GM23338 (cell line): ENCODE results near the gene GRAMD4.

Experiments used
- CREB1 ChIP-seq: fragments of 250-450 bp; sonication (Bioruptor Pico); IDR thresholded peaks from 2 replicates; pipeline ENCODE4 v1.5.0; 2020; ENCODE audit warnings: low read depth, mild to moderate bottlenecking, moderate library complexity
- EZH2 ChIP-seq: fragments of 200-600 bp; sonication (generic); IDR thresholded peaks from one replicate; pipeline ENCODE4 v1.8.0; 2017; ENCODE audit warnings: antibody characterized with exemption, mild to moderate bottlenecking, low read depth; ENCODE audit not compliant: unreplicated experiment
- EZH2phosphoT487 ChIP-seq: fragments of 200-600 bp; sonication (generic); IDR thresholded peaks from one replicate; pipeline ENCODE4 v1.8.1; 2018; ENCODE audit warnings: antibody characterized with exemption; ENCODE audit not compliant: unreplicated experiment
- JUNB ChIP-seq: IDR thresholded peaks from one replicate; pipeline ENCODE4 v1.6.1; 2016; ENCODE audit warnings: antibody characterized with exemption; ENCODE audit not compliant: unreplicated experiment
- POLR2AphosphoS5 ChIP-seq: IDR thresholded peaks from 2 replicates; pipeline ENCODE4 v1.6.1; 2016; ENCODE audit warnings: antibody characterized with exemption, low read depth
- ZNF114 ChIP-seq: fragments of 250-450 bp; sonication (Bioruptor Pico); IDR thresholded peaks from 2 replicates; pipeline ENCODE4 v1.5.0; 2020; ENCODE audit warnings: mild to moderate bottlenecking, moderate library complexity
- ZNF331 ChIP-seq: fragments of 250-450 bp; sonication (Bioruptor Pico); IDR thresholded peaks from 2 replicates; pipeline ENCODE4 v1.5.0; 2020; ENCODE audit warnings: low read depth, mild to moderate bottlenecking, moderate library complexity
- TF ChIP-seq, protein P1 (sequence below), 2 experiments: fragments of 200-600 bp in 1 of 2; sonication (generic) in 1 of 2; conservative IDR thresholded peaks; 2 replicates each; pipeline versions ENCODE4 v1.5.1 to v1.6.1; 2016 to 2017; ENCODE audit warnings: antibody characterized with exemption in 2 of 2, low read depth in 2 of 2, mild to moderate bottlenecking in 2 of 2, moderate library complexity in 1 of 2
- TF ChIP-seq, protein P2 (sequence below): IDR thresholded peaks from one replicate; pipeline ENCODE4 v1.6.1; 2018; ENCODE audit warnings: antibody characterized with exemption; ENCODE audit not compliant: unreplicated experiment

DNA sequence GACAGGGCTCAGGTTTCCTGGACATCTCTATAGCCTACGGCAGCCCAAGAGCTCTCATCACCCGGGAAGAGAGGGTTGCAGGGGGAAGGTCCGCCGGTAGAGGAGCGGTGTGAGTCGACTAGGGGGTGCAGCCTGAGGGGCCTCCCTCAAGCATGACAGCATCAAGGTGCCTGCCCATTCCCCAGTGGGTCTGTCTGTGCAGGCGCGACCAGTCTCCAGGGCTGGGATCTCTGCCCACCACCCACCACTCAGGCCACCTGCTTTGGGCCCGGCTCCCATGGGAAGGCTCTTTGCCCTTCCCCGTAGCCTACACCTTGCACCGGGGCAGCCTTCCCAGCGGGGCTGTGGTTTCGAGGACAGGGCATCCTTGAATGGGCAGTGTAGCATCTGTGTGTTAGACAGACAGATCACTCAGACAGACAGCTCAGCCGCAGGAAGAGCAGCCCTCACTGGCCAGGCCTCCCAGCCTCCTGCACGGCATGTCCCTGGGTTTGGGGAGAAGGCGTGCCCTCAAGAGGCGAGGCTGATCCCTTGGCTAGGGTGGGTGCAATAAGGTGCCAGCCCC lies 88.7 kb downstream of the GRAMD4 start:
- TF ChIP-seq, protein P1, sequence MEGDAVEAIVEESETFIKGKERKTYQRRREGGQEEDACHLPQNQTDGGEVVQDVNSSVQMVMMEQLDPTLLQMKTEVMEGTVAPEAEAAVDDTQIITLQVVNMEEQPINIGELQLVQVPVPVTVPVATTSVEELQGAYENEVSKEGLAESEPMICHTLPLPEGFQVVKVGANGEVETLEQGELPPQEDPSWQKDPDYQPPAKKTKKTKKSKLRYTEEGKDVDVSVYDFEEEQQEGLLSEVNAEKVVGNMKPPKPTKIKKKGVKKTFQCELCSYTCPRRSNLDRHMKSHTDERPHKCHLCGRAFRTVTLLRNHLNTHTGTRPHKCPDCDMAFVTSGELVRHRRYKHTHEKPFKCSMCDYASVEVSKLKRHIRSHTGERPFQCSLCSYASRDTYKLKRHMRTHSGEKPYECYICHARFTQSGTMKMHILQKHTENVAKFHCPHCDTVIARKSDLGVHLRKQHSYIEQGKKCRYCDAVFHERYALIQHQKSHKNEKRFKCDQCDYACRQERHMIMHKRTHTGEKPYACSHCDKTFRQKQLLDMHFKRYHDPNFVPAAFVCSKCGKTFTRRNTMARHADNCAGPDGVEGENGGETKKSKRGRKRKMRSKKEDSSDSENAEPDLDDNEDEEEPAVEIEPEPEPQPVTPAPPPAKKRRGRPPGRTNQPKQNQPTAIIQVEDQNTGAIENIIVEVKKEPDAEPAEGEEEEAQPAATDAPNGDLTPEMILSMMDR (conservative IDR thresholded peaks at IDR 0.05; ENCODE audit: low read depth in 2 of 2), result no peak
- TF ChIP-seq EZH2 (no peak), POLR2AphosphoS5 (no peak), EZH2phosphoT487 (no peak), CREB1 (CRISPR knock-in tag) (no peak), ZNF331 (CRISPR knock-in tag) (no peak), ZNF114 (CRISPR knock-in tag) (no peak), JUNB (no peak)
- TF ChIP-seq, protein P2, sequence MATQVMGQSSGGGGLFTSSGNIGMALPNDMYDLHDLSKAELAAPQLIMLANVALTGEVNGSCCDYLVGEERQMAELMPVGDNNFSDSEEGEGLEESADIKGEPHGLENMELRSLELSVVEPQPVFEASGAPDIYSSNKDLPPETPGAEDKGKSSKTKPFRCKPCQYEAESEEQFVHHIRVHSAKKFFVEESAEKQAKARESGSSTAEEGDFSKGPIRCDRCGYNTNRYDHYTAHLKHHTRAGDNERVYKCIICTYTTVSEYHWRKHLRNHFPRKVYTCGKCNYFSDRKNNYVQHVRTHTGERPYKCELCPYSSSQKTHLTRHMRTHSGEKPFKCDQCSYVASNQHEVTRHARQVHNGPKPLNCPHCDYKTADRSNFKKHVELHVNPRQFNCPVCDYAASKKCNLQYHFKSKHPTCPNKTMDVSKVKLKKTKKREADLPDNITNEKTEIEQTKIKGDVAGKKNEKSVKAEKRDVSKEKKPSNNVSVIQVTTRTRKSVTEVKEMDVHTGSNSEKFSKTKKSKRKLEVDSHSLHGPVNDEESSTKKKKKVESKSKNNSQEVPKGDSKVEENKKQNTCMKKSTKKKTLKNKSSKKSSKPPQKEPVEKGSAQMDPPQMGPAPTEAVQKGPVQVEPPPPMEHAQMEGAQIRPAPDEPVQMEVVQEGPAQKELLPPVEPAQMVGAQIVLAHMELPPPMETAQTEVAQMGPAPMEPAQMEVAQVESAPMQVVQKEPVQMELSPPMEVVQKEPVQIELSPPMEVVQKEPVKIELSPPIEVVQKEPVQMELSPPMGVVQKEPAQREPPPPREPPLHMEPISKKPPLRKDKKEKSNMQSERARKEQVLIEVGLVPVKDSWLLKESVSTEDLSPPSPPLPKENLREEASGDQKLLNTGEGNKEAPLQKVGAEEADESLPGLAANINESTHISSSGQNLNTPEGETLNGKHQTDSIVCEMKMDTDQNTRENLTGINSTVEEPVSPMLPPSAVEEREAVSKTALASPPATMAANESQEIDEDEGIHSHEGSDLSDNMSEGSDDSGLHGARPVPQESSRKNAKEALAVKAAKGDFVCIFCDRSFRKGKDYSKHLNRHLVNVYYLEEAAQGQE, result no peak
